Natural killer cell (primary cell): ENCODE data around the gene ANAPC16. TPM values are rescaled to one million over a fixed set of nuclear protein-coding genes. Genes with fewer than 3 reads are reported as not detected.

Experiments used
- ATAC-seq, 3 donors: fragments of 150-1000 bp in 2 of 3; fragments of 200-7000 bp in 1 of 3; cut with Tn5 transposase; 1 replicate in 1 of 3; 2 replicates in 2 of 3; pipeline ENCODE4 v1.10.0; 2021; ENCODE audit warnings: mild to moderate bottlenecking in 2 of 3, moderate library complexity in 2 of 3
- DNase-seq, 2 donors: peaks; one replicate each; pipeline versions ENCODE4 v3.0.0 to v3.0.0-alpha.2; 2013 to 2021; ENCODE audit warnings: mixed read lengths in 1 of 2
- H3K27ac ChIP-seq: one replicate; pipeline ENCODE4 v1.5.1; 2013; ENCODE audit warnings: mild to moderate bottlenecking, low read length
- H3K27me3 ChIP-seq: one replicate; pipeline ENCODE4 v1.6.1; 2013; ENCODE audit warnings: low read length; ENCODE audit not compliant: control insufficient read depth, insufficient read depth
- H3K36me3 ChIP-seq: one replicate; pipeline ENCODE4 v1.6.1; 2013; ENCODE audit warnings: low read length; ENCODE audit not compliant: control insufficient read depth, insufficient read depth
- H3K4me1 ChIP-seq: one replicate; pipeline ENCODE4 v1.6.1; 2013; ENCODE audit warnings: low read length; ENCODE audit not compliant: control insufficient read depth, insufficient read depth
- H3K4me3 ChIP-seq: one replicate; pipeline ENCODE4 v1.5.1; 2013; ENCODE audit warnings: low read length
- H3K9me3 ChIP-seq: one replicate; pipeline ENCODE4 v1.6.1; 2013; ENCODE audit warnings: low read length; ENCODE audit not compliant: control insufficient read depth, insufficient read depth
- H3K27ac Mint-ChIP-seq, 2 donors: one replicate each; pipeline ENCODE4 v1.8.0; 2022; ENCODE audit warnings: mild to moderate bottlenecking in 2 of 2, mixed read lengths in 2 of 2, moderate library complexity in 1 of 2
- H3K27me3 Mint-ChIP-seq, 2 donors: one replicate each; pipeline ENCODE4 v1.8.0; 2022; ENCODE audit warnings: low read depth in 2 of 2, mixed read lengths in 2 of 2
- H3K36me3 Mint-ChIP-seq: one replicate; pipeline ENCODE4 v1.8.0; 2022; ENCODE audit warnings: mixed read lengths
- H3K4me1 Mint-ChIP-seq, 2 donors: one replicate each; pipeline ENCODE4 v1.8.0; 2022; ENCODE audit warnings: mixed read lengths in 2 of 2
- H3K4me3 Mint-ChIP-seq: one replicate; pipeline ENCODE4 v1.8.0; 2022; ENCODE audit warnings: mild to moderate bottlenecking, moderate library complexity, mixed read lengths
- H3K9me3 Mint-ChIP-seq, 2 donors: one replicate each; pipeline ENCODE4 v1.8.0; 2022; ENCODE audit warnings: mixed read lengths in 2 of 2
- CTCF ChIP-seq: fragments of 200-600 bp; IDR thresholded peaks from one replicate; pipeline ENCODE4 v1.8.0; 2022; ENCODE audit warnings: antibody characterized with exemption
- WGBS: methylation state at CpG from one replicate; pipeline ENCODE4 v1.1.7; 2013; ENCODE audit warnings: missing lambda C conversion rate; ENCODE audit not compliant: insufficient coverage; 5-methylcytosine and 5-hydroxymethylcytosine counted together
- intact Hi-C: fragments of 100-400 bp; cut with micrococcal nuclease; formaldehyde crosslinking; loops from one replicate; pipeline ENCODE4 v1.14.2; 2022
- total RNA-seq, 4 donors: library from RNA; stranded (reverse); fragments of 120-200 nt in 1 of 4; gene quantifications; one replicate each; pipeline versions ENCODE4 v1.2.3 to v1.2.4, GENCODE V29; 2013 to 2022

The ANAPC16 gene
- total RNA-seq, 3 donors from 2014 or later (not counting 1 experiment from before 2014, with no cell fraction given), result 70.9 to 77.0 (median 71.0) TPM

- Histone ChIP-seq H3K4me1 (no peaks in the 10 kb centered on the region), H3K27ac (no peak overlapping the region), H3K27me3 (no peaks in the 10 kb centered on the region), H3K9me3 (no peaks in the 10 kb centered on the region), H3K4me3 (no peak overlapping the region), H3K36me3 (peaks cover 12% of the 10 kb centered on the region)
- intact Hi-C loops, result no loop called here
- Mint-ChIP-seq H3K4me1 (peaks cover 6 to 9% of the 10 kb centered on the region in 2 donors), H3K4me3 (no peak overlapping the region), H3K9me3 (no peaks in the 10 kb centered on the region), H3K27ac (no peak overlapping the region), H3K27me3 (no peaks in the 10 kb centered on the region), H3K36me3 (no peaks in the 10 kb centered on the region)
- DNase-seq, result no peak
- no peak for ATAC-seq
- no peak for TF ChIP-seq CTCF
Observed at GRCh38 chr10:72174297-72174662, 41.5 kb upstream of the ANAPC16 start.

DNA sequence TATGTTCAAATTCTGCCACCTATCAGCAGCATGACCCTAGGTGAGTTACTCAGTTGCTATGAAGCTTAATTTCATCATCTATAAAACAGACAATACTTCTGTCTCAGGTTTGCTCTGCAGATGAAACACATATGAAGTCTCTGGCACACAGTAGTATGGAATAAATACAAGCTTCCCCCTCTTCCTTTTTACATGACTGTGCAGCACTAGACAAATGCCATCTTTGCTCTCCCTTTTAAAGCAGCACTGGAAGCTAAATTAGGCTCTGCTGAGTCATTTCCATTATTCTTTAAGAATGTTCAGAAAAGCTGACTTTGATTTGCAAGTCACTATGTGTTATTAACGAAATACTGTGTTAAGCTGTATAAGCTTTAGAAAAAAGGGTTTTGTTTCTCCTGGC is 40.7 kb upstream of the ANAPC16 start:
- Histone ChIP-seq H3K27me3 (no peaks in the 10 kb centered on the region), H3K9me3 (no peaks in the 10 kb centered on the region), H3K4me1 (no peaks in the 10 kb centered on the region), H3K36me3 (peaks cover 12% of the 10 kb centered on the region), H3K27ac (no peak overlapping the region), H3K4me3 (no peak overlapping the region)
- no peak for TF ChIP-seq CTCF
- Mint-ChIP-seq H3K4me3 (no peak overlapping the region), H3K27ac (no peak overlapping the region), H3K36me3 (no peaks in the 10 kb centered on the region), H3K4me1 (peaks cover 6 to 9% of the 10 kb centered on the region in 2 donors), H3K9me3 (no peaks in the 10 kb centered on the region), H3K27me3 (no peaks in the 10 kb centered on the region)
- DNase-seq (no peak), ATAC-seq (no peak)
- intact Hi-C loops, result no loop called here
- no CpG with 5 or more reads among the region's 1 CpG for WGBS

- no peak overlapping the region for H3K4me3 ChIP-seq
- no peaks in the 10 kb centered on the region for H3K27me3 Mint-ChIP-seq
- no peak overlapping the region for H3K27ac ChIP-seq
- ATAC-seq (no peak), DNase-seq (no peak)
- no peak for TF ChIP-seq CTCF
- peaks cover 0 to 1% of the 10 kb centered on the region in 2 donors for H3K4me1 Mint-ChIP-seq
- intact Hi-C loops, result no loop called here
- WGBS, result 97% methylated on average over 1 of the region's 2 CpGs
- no peaks in the 10 kb centered on the region for H3K9me3 ChIP-seq
- H3K36me3 ChIP-seq, result peaks cover 12% of the 10 kb centered on the region
- no peaks in the 10 kb centered on the region for H3K4me1 ChIP-seq
- H3K4me3 Mint-ChIP-seq, result no peak overlapping the region
- no peaks in the 10 kb centered on the region for H3K27me3 ChIP-seq
- H3K9me3 Mint-ChIP-seq, result no peaks in the 10 kb centered on the region
- H3K36me3 Mint-ChIP-seq, result no peaks in the 10 kb centered on the region
- H3K27ac Mint-ChIP-seq, result no peak overlapping the region
Observed at GRCh38 chr10:72176701-72177100, 39.1 kb upstream of the ANAPC16 start.

- Histone ChIP-seq H3K4me1 (no peaks in the 10 kb centered on the region), H3K27ac (no peak overlapping the region), H3K27me3 (no peaks in the 10 kb centered on the region), H3K36me3 (peaks cover 17% of the 10 kb centered on the region), H3K9me3 (no peaks in the 10 kb centered on the region), H3K4me3 (no peak overlapping the region)
- ATAC-seq (no peak), DNase-seq (no peak)
- intact Hi-C loops, result no loop called here
- no peaks in the 10 kb centered on the region for H3K36me3 Mint-ChIP-seq
- WGBS, result 100% methylated on average over 2 of the region's 2 CpGs
- TF ChIP-seq CTCF, result no peak
- H3K27me3 Mint-ChIP-seq, result no peaks in the 10 kb centered on the region
- H3K9me3 Mint-ChIP-seq, result no peaks in the 10 kb centered on the region
- no peak overlapping the region for H3K4me3 Mint-ChIP-seq
- no peaks in the 10 kb centered on the region for H3K4me1 Mint-ChIP-seq
- no peak overlapping the region for H3K27ac Mint-ChIP-seq
Observed at GRCh38 chr10:72177454-72177853, 38.4 kb upstream of the ANAPC16 start.
